NCI-H2171 (cell line): ENCODE measurements around the gene ANKRD34A.
"Not testable (repeated sequence)": the region's sequence is repeated elsewhere in the genome, so short reads cannot be mapped to it uniquely, and the experiment has no call there.

Experiments used
- DNase-seq: peaks from one replicate; lab custom pipeline; 2025; lab: John Stamatoyannopoulos, UW

The ANKRD34A gene

DNA sequence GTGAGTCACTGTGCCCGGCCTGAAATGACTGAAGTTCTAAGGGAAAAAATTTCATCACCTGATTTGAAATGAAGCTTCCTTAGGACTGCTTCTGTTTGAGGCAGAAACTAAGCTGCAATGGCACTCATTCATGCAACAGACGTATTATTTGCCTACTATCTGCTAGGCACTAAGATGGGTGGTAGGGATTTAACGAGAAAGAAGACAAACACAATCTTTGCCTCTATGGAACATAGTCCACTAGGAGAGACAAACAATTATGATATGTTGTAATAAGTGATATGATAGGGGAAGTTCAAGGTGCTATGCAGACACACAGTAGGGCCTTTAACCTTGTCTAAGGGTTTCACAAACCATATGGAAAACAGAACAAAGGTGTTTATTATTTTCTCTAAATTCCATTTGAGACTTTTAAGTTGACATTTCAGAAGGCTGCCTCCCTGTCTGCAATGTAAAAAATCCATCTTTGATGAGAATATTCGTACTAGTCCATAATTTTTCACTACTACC lies 17.8 kb downstream of the ANKRD34A start:
- no peak for DNase-seq

GRCh38 chr1:145944532-145944931 lies 19.8 kb downstream of the ANKRD34A start:
- DNase-seq, result no peak

GRCh38 chr1:145942871-145943270 lies 21.5 kb downstream of the ANKRD34A start:
- DNase-seq, result no peak

DNA sequence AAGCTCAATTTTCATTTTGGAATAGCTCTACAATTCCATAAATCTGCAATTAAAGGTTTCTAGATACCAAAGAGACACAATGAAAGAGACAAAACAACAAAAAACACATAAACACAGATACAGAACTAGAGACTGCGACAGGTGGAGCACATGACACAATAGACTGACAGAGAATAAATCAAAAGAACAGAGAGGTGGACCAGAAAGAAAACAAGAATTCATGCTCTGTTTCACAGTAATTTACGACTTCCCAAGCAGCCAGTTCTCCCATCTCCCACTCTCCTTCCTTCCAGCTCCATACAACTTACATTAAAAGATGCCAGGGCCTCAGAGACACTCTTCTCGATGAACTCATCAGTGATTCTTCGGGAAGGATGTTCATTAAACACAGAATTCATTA lies 22.0 kb downstream of the ANKRD34A start:
- no peak for DNase-seq

GRCh38 chr1:145937436-145937835 lies 26.9 kb downstream of the ANKRD34A start:
- DNase-seq, result no peak

DNA sequence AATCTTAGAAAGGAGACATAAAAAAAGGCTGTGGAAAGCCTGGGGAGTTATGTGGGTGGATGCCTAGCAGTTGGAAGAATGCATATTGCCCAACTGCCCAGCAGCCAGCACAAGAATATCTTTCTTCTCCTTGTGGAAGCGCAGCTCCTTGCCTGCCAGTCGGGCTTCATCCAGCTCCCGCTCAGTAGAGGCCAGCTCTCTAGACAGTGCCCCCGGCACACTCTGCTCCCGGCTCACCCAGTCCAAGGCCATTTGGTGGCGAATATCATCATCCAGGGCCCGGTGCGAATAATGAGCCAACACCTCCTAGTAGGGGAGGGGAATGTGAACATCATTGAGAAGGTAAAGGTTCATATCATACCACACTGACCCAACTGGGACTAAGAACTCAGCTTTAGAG lies 28.1 kb downstream of the ANKRD34A start:
- DNase-seq, result no peak

- DNase-seq, result no peak
Measured at GRCh38 chr1:145935708-145936107, 28.7 kb downstream of the ANKRD34A start.

GRCh38 chr1:145932522-145933009 lies 31.8 kb downstream of the ANKRD34A start:
- DNase-seq, result not testable (repeated sequence)

GRCh38 chr1:145927916-145928643 lies 36.3 kb downstream of the ANKRD34A start:
- no peak for DNase-seq

- peak; percentile 96 for DNase-seq
Measured at GRCh38 chr1:145927063-145927886, 37.1 kb downstream of the ANKRD34A start, which contains the start of gene RBM8A. TSS of gene RBM8A (minus strand) at chr1:145927484. CDS start at chr1:145927426, 58 bp downstream.

DNA sequence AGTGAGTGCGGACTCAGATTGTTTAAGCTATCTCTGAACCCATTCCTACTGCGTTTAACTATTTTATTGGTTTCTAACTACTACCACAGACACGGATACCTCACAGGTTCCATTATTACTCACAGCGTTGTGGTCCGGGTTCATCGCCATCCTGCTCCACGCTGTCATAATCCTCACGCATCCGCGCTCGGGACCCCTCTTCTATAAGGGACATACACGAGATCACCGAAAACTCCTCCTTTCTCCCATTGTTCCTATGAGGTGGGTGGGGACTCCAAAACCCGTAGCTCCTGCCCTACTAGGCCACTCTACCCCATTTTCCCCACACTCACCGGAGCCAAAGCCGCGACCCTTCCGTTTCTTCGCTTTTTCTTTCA lies 37.7 kb downstream of the ANKRD34A start:
- no peak for DNase-seq

GRCh38 chr1:145922266-145922665 lies 42.1 kb downstream of the ANKRD34A start:
- no peak for DNase-seq

DNA sequence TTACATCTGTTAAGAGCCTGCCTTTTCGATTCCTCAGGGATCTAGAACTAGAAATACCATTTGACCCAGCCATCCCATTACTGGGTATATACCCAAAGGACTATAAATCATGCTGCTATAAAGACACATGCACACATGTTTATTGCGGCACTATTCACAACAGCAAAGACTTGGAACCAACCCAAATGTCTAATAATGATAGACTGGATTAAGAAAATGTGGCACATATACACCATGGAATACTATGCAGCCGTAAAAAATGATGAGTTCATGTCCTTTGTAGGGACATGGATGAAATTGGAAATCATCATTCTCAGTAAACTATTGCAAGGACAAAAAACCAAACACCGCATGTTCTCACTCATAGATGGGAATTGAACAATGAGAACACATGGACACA lies 44.1 kb downstream of the ANKRD34A start:
- DNase-seq, result not testable (repeated sequence)

- DNase-seq, result no peak
Measured at GRCh38 chr1:145918992-145919939, 45.1 kb downstream of the ANKRD34A start.

- DNase-seq, result peak; percentile 95
Measured at GRCh38 chr1:145918144-145918991, 46.0 kb downstream of the ANKRD34A start, which contains the start of gene PEX11B. TSS of gene PEX11B (minus strand) at chr1:145918717. CDS start at chr1:145918688, 29 bp downstream.

GRCh38 chr1:145917595-145917994 lies 46.8 kb downstream of the ANKRD34A start:
- no peak for DNase-seq

- no peak for DNase-seq
Measured at GRCh38 chr1:145916745-145917144, 47.6 kb downstream of the ANKRD34A start.

DNA sequence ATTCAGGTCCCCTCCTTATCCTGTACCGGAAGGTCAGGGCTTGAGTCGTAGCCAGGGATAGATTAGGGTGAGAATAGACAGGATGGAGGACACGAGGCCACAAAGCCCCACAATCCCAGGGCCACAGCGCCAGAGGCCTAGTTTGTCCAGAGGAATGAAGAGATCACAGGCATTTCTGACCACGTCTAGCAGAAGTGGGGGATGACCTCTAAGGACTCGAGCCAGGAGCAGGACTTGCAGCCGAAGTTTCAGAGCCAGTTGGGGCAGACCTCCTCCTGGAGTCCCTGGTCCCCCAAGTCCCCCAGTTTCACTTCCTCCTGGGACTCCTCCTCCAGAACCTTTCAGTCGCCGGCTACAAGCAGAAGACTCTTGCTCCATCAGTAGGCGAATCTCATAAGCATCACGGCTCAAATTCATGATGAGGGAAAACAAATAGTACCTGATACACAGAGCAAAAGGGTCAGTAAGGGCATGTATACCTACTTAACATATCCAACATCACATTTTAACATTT lies 52.2 kb downstream of the ANKRD34A start:
- DNase-seq, result no peak
